ENCODE data around the gene PRM1.

DNA sequence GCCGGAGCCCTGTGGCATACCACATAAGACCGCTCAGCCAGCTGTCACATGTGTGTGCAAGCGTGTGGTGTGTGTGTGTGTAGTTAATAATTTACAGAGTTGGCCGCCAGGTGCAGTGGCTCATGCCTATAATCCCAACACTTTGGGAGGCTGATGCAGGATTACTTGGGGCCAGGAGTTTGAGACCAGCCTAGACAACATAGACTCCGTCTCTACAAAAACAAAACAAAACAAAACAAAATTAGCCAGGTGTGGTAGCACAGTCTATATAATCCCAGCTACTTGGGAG, 45.5 kb downstream of the PRM1 start:
- TF ChIP-seq CTCF (IDR thresholded peaks at IDR 0.05): no peak
- TF ChIP-seq POLR2AphosphoS5 (IDR thresholded peaks at IDR 0.05): no peak

Data from suprapubic skin (tissue), 3 donors.